ENCODE measurements around the gene EEF2K. TPM values are rescaled to one million over a fixed set of nuclear protein-coding genes. Genes with fewer than 3 reads are reported as not detected.

The EEF2K gene
- total RNA-seq, 1 experiment from 2014 or later, result 17.5 TPM

DNA sequence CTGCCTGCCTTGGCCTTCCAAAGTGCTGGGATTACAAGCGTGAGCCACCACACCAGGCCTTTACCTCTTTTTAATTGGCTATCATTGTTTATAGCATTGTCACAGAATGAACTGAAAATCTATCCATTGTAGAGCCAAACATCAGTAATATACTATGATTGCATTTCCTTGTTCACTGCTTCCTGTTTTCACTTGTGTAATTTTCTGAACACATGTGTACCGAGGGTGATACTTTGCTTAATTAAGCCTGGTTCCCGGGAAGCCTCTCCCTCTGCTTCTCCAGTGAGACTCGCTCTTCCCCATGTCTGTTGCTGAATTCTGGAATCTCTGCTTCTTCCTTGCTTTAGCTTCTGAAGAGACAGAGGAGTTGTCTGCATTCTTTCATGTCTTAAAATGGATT lies 124.2 kb downstream of the EEF2K start:
- Histone ChIP-seq H3K4me1 (no peaks in the 10 kb centered on the region), H3K4me3 (ENCODE audit: low read depth, low read length) (no peak overlapping the region), H3K36me3 (ENCODE audit: control insufficient read depth, insufficient read depth, low read length) (peaks cover 2% of the 10 kb centered on the region), H3K9me3 (no peaks in the 10 kb centered on the region), H3K27me3 (replicated peaks; ENCODE audit: control insufficient read depth, insufficient read depth, low read length) (no peaks in the 10 kb centered on the region)
- H3K4me3 Mint-ChIP-seq (ENCODE audit: unreplicated experiment), result no peak overlapping the region
- H3K36me3 Mint-ChIP-seq (ENCODE audit: insufficient read depth, unreplicated experiment), result peaks cover 78% of the 10 kb centered on the region
- no TSS peak for BruUV-seq (replicated peaks)
- H3K27ac Mint-ChIP-seq (ENCODE audit: unreplicated experiment), result no peak overlapping the region
- intact Hi-C loops (cut with micrococcal nuclease; ENCODE audit: unreplicated experiment), result no loop called here
- CTCF ChIA-PET, result no interaction called here
- H3K9me3 Mint-ChIP-seq (ENCODE audit: unreplicated experiment), result no peaks in the 10 kb centered on the region
- POLR2A ChIA-PET, result no interaction called here
- H3K4me1 Mint-ChIP-seq (ENCODE audit: low read depth, unreplicated experiment), result no peaks in the 10 kb centered on the region
- no peaks in the 10 kb centered on the region for H3K27me3 Mint-ChIP-seq (ENCODE audit: insufficient read depth, unreplicated experiment)
- TF ChIP-seq, protein P1, sequence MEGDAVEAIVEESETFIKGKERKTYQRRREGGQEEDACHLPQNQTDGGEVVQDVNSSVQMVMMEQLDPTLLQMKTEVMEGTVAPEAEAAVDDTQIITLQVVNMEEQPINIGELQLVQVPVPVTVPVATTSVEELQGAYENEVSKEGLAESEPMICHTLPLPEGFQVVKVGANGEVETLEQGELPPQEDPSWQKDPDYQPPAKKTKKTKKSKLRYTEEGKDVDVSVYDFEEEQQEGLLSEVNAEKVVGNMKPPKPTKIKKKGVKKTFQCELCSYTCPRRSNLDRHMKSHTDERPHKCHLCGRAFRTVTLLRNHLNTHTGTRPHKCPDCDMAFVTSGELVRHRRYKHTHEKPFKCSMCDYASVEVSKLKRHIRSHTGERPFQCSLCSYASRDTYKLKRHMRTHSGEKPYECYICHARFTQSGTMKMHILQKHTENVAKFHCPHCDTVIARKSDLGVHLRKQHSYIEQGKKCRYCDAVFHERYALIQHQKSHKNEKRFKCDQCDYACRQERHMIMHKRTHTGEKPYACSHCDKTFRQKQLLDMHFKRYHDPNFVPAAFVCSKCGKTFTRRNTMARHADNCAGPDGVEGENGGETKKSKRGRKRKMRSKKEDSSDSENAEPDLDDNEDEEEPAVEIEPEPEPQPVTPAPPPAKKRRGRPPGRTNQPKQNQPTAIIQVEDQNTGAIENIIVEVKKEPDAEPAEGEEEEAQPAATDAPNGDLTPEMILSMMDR (IDR thresholded peaks at IDR 0.05; ENCODE audit: insufficient read depth in 1 of 2, low read depth in 1 of 2, low read length in 1 of 2, severe bottlenecking in 1 of 2, unreplicated experiment in 1 of 2), result no peak
- DNase-seq, result no peak

DNA sequence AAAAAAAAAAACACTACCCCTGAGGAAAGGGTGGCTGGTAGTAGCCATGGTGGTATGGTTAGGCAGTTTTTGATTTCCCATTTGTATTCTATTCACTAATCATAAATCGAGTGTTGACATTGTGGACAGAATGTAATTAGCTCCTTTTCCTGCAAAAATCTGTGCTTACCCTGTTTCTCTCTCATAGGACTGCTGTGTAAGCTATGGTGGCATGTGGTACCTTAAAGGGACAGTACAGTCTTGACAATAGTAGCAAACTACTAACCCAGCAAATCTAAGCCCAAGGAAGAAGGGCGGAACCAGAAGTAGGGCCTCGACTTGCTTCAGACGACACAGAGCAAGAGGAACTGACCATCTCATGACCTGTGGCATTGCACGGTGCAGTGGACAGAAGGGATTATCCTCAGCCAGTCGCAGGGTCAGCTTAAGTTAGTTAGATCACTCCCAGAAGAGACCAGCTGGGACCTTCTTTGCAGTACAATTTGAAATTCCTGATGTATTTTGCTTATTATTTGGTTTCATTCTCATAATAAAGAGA lies 127.4 kb downstream of the EEF2K start:
- Histone ChIP-seq H3K36me3 (ENCODE audit: control insufficient read depth, insufficient read depth, low read length) (peaks cover 5% of the 10 kb centered on the region; the same call in 1 of the 2 replicates), H3K4me3 (ENCODE audit: low read depth, low read length) (no peak overlapping the region), H3K9me3 (peaks cover 10% of the 10 kb centered on the region), H3K27me3 (replicated peaks; ENCODE audit: control insufficient read depth, insufficient read depth, low read length) (no peaks in the 10 kb centered on the region), H3K4me1 (no peaks in the 10 kb centered on the region)
- H3K4me3 Mint-ChIP-seq (ENCODE audit: unreplicated experiment), result no peak overlapping the region
- BruUV-seq (replicated peaks), result TSS peak; percentile 17
- H3K36me3 Mint-ChIP-seq (ENCODE audit: insufficient read depth, unreplicated experiment), result peaks cover 89% of the 10 kb centered on the region
- no peaks in the 10 kb centered on the region for H3K27me3 Mint-ChIP-seq (ENCODE audit: insufficient read depth, unreplicated experiment)
- ChIA-PET CTCF (no interaction called here), POLR2A (no interaction called here)
- H3K27ac Mint-ChIP-seq (ENCODE audit: unreplicated experiment), result no peak overlapping the region
- TF ChIP-seq, protein P1 (IDR thresholded peaks at IDR 0.05; ENCODE audit: insufficient read depth in 1 of 2, low read depth in 1 of 2, low read length in 1 of 2, severe bottlenecking in 1 of 2, unreplicated experiment in 1 of 2), result no peak
- no peak for DNase-seq
- peaks cover 24% of the 10 kb centered on the region for H3K9me3 Mint-ChIP-seq (ENCODE audit: unreplicated experiment)
- no peaks in the 10 kb centered on the region for H3K4me1 Mint-ChIP-seq (ENCODE audit: low read depth, unreplicated experiment)
- intact Hi-C loops (cut with micrococcal nuclease; ENCODE audit: unreplicated experiment), result no loop called here

DNA sequence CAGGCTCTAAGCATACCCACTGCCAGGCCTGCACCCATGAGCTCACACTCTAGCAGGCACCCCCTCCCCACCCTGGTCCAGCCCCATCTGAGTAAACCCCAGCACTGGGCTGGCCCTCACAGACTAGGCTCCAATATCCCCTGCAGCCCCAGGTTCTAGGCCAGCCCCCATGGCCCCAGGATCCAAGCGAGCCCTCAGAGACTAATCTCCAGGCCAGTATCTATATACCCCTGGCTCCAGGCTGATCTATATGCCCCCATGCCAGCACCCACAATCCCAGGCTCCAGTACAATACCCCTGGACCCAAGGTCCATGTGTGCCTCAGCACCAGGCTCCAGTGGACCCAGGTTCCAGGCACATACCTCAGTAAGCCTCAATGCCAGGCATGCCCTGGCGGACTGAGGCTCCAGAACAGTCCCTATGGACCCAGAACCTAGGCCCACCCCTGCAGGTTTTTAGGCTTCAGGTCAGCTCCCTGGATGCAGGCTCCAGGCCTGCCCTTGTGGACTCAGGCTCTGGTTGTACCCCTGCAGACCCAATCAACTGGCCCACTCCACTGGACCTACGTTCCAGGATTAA lies 129.7 kb downstream of the EEF2K start:
- Mint-ChIP-seq H3K27ac (ENCODE audit: unreplicated experiment) (no peak overlapping the region), H3K27me3 (ENCODE audit: insufficient read depth, unreplicated experiment) (no peaks in the 10 kb centered on the region), H3K4me3 (ENCODE audit: unreplicated experiment) (no peak overlapping the region), H3K4me1 (ENCODE audit: low read depth, unreplicated experiment) (no peaks in the 10 kb centered on the region), H3K36me3 (ENCODE audit: insufficient read depth, unreplicated experiment) (peaks cover 89% of the 10 kb centered on the region), H3K9me3 (ENCODE audit: unreplicated experiment) (peaks cover 36% of the 10 kb centered on the region)
- intact Hi-C loops (cut with micrococcal nuclease; ENCODE audit: unreplicated experiment), result no loop called here
- Histone ChIP-seq H3K4me3 (ENCODE audit: low read depth, low read length) (no peak overlapping the region), H3K4me1 (no peaks in the 10 kb centered on the region), H3K9me3 (peaks cover 10% of the 10 kb centered on the region), H3K36me3 (ENCODE audit: control insufficient read depth, insufficient read depth, low read length) (peaks cover 5% of the 10 kb centered on the region; the same call in 1 of the 2 replicates), H3K27me3 (replicated peaks; ENCODE audit: control insufficient read depth, insufficient read depth, low read length) (no peaks in the 10 kb centered on the region)
- BruUV-seq (replicated peaks), result no TSS peak
- TF ChIP-seq, protein P1 (IDR thresholded peaks at IDR 0.05; ENCODE audit: insufficient read depth in 1 of 2, low read depth in 1 of 2, low read length in 1 of 2, severe bottlenecking in 1 of 2, unreplicated experiment in 1 of 2), result no peak
- ChIA-PET POLR2A (no interaction called here), CTCF (no interaction called here)
- DNase-seq, result no peak

Data from Caco-2 (cell line).